Nephron progenitor cell (in vitro differentiated cells): ENCODE measurements around the gene LHX4.

Experiments used
- DNase-seq: peaks from one replicate; pipeline ENCODE4 v3.0.0; 2021
- H3K27ac Mint-ChIP-seq: 2 replicates; pipeline ENCODE4 v1.8.0; 2021; ENCODE audit warnings: mild to moderate bottlenecking, moderate library complexity, mixed read lengths
- H3K27me3 Mint-ChIP-seq: 2 replicates; pipeline ENCODE4 v1.8.0; 2021; ENCODE audit warnings: mild to moderate bottlenecking, low read depth, mixed read lengths; ENCODE audit not compliant: poor library complexity
- H3K36me3 Mint-ChIP-seq: 2 replicates; pipeline ENCODE4 v1.8.0; 2021; ENCODE audit warnings: low read depth, mixed read lengths
- H3K4me1 Mint-ChIP-seq: 2 replicates; pipeline ENCODE4 v1.8.0; 2021; ENCODE audit warnings: mixed read lengths
- H3K4me3 Mint-ChIP-seq: 2 replicates; pipeline ENCODE4 v1.8.0; 2021; ENCODE audit warnings: mild to moderate bottlenecking, moderate library complexity, mixed read lengths
- H3K9me3 Mint-ChIP-seq: 2 replicates; pipeline ENCODE4 v1.8.0; 2021; ENCODE audit warnings: mild to moderate bottlenecking, moderate library complexity, mixed read lengths
- CTCF ChIP-seq: fragments of 200-600 bp; sonication (generic); IDR thresholded peaks from 2 replicates; pipeline ENCODE4 v1.5.0; 2021; ENCODE audit warnings: antibody characterized with exemption

The LHX4 gene

GRCh38 chr1:180269645-180270529 is 39.8 kb downstream of the LHX4 start:
- Mint-ChIP-seq H3K27me3 (peaks cover 9% of the 10 kb centered on the region), H3K4me1 (peaks cover 36% of the 10 kb centered on the region), H3K27ac (peak overlapping the region; percentile 22), H3K9me3 (no peaks in the 10 kb centered on the region), H3K4me3 (no peak overlapping the region), H3K36me3 (peaks cover 24% of the 10 kb centered on the region)
- peak; percentile 8 for TF ChIP-seq CTCF
- no peak for DNase-seq

GRCh38 chr1:180270530-180271271 is 40.6 kb downstream of the LHX4 start:
- Mint-ChIP-seq H3K4me1 (peaks cover 36% of the 10 kb centered on the region), H3K27ac (no peak overlapping the region)
- no peak for DNase-seq

GRCh38 chr1:180271272-180272255 is 41.5 kb downstream of the LHX4 start:
- no peaks in the 10 kb centered on the region for H3K9me3 Mint-ChIP-seq
- TF ChIP-seq CTCF = no peak
- peaks cover 4% of the 10 kb centered on the region for H3K27me3 Mint-ChIP-seq
- peaks cover 36% of the 10 kb centered on the region for H3K4me1 Mint-ChIP-seq
- peaks cover 40% of the 10 kb centered on the region for H3K36me3 Mint-ChIP-seq
- H3K4me3 Mint-ChIP-seq = no peak overlapping the region
- no peak overlapping the region for H3K27ac Mint-ChIP-seq
- no peak for DNase-seq

More at GRCh38 chr1:180270530-180271271, 40.6 kb downstream of the LHX4 start:
- Mint-ChIP-seq H3K4me3 (no peak overlapping the region), H3K36me3 (peaks cover 32% of the 10 kb centered on the region), H3K27me3 (peaks cover 4% of the 10 kb centered on the region), H3K9me3 (no peaks in the 10 kb centered on the region)
- TF ChIP-seq CTCF = no peak

- H3K27me3 Mint-ChIP-seq = peaks cover 4% of the 10 kb centered on the region
- H3K27ac Mint-ChIP-seq = no peak overlapping the region
- no peak for TF ChIP-seq CTCF
- peaks cover 47% of the 10 kb centered on the region for H3K36me3 Mint-ChIP-seq
- H3K4me1 Mint-ChIP-seq = peaks cover 36% of the 10 kb centered on the region
- no peak overlapping the region for H3K4me3 Mint-ChIP-seq
- H3K9me3 Mint-ChIP-seq = no peaks in the 10 kb centered on the region
- DNase-seq = no peak
Measured at GRCh38 chr1:180272395-180272794, 42.3 kb downstream of the LHX4 start.

GRCh38 chr1:180273066-180273465 is 43.0 kb downstream of the LHX4 start:
- no peaks in the 10 kb centered on the region for H3K9me3 Mint-ChIP-seq
- peaks cover 34% of the 10 kb centered on the region for H3K4me1 Mint-ChIP-seq
- peaks cover 4% of the 10 kb centered on the region for H3K27me3 Mint-ChIP-seq
- no peak for TF ChIP-seq CTCF
- H3K27ac Mint-ChIP-seq = no peak overlapping the region
- no peak overlapping the region for H3K4me3 Mint-ChIP-seq
- DNase-seq = no peak
- peaks cover 54% of the 10 kb centered on the region for H3K36me3 Mint-ChIP-seq
